DND-41 (cell line): ENCODE results near the gene MYLIP.

Experiments
- ATAC-seq: fragments of 200-7000 bp; cut with Tn5 transposase; 3 replicates; pipeline ENCODE4 v1.9.1; 2021; ENCODE audit warnings: low read depth; ENCODE audit not compliant: insufficient read depth
- DNase-seq: peaks from one replicate; pipeline ENCODE4 v3.0.0-alpha.2; 2020
- H2AFZ ChIP-seq: 2 replicates; pipeline ENCODE4 v1.6.0; 2012; ENCODE audit warnings: low read depth, low read length
- H3K27ac ChIP-seq: 2 replicates; pipeline ENCODE4 v1.5.1; 2012; ENCODE audit warnings: low read length, inconsistent platforms
- H3K27me3 ChIP-seq: fragments of 200-600 bp; sonication (generic); 2 replicates; pipeline ENCODE4 v1.6.0; 2012; ENCODE audit warnings: low read length, mild to moderate bottlenecking, inconsistent platforms; ENCODE audit not compliant: insufficient read depth, poor library complexity
- H3K36me3 ChIP-seq: 2 replicates; pipeline ENCODE4 v1.5.1; 2012; ENCODE audit warnings: low read length, inconsistent platforms; ENCODE audit not compliant: insufficient read depth
- H3K4me1 ChIP-seq: 2 replicates; pipeline ENCODE4 v1.5.1; 2012; ENCODE audit warnings: mild to moderate bottlenecking, low read length; ENCODE audit not compliant: insufficient read depth
- H3K4me2 ChIP-seq: 2 replicates; pipeline ENCODE4 v1.6.0; 2012; ENCODE audit warnings: mild to moderate bottlenecking, moderate library complexity, low read length, inconsistent platforms; ENCODE audit not compliant: insufficient read depth
- H3K4me3 ChIP-seq, 2 experiments: fragments of 200-600 bp in 1 of 2; shearing (Covaris generic) in 1 of 2; 2 replicates each; pipeline ENCODE4 v1.5.1; 2012 to 2016; ENCODE audit warnings: inconsistent platforms in 2 of 2, low read length in 2 of 2, mild to moderate bottlenecking in 2 of 2, low read depth in 1 of 2, moderate library complexity in 1 of 2
- H3K79me2 ChIP-seq: 2 replicates; pipeline ENCODE4 v1.6.0; 2012; ENCODE audit warnings: low read length, inconsistent platforms; ENCODE audit not compliant: insufficient read depth
- H3K9ac ChIP-seq: 2 replicates; pipeline ENCODE4 v1.6.0; 2012; ENCODE audit warnings: low read depth, mild to moderate bottlenecking, inconsistent platforms, low read length, moderate library complexity
- H3K9me3 ChIP-seq: 2 replicates; pipeline ENCODE4 v1.5.1; 2012; ENCODE audit warnings: low read length, moderate library complexity, mild to moderate bottlenecking, inconsistent platforms; ENCODE audit not compliant: insufficient read depth, severe bottlenecking
- H4K20me1 ChIP-seq: 2 replicates; pipeline ENCODE4 v1.6.0; 2012; ENCODE audit warnings: low read length; ENCODE audit not compliant: insufficient read depth
- EZH2 ChIP-seq: IDR thresholded peaks from 3 replicates; pipeline ENCODE4 v1.6.1; 2012; ENCODE audit warnings: borderline replicate concordance, low read depth, mild to moderate bottlenecking, moderate library complexity, low read length, inconsistent platforms; ENCODE audit not compliant: severe bottlenecking
- TF ChIP-seq, protein P1 (sequence below): IDR thresholded peaks from 2 replicates; pipeline ENCODE4 v1.5.1; 2012; ENCODE audit warnings: borderline replicate concordance, low read length, moderate library complexity, mild to moderate bottlenecking; ENCODE audit not compliant: poor library complexity, severe bottlenecking; ENCODE audit errors: extremely low read depth

The MYLIP gene

DNA sequence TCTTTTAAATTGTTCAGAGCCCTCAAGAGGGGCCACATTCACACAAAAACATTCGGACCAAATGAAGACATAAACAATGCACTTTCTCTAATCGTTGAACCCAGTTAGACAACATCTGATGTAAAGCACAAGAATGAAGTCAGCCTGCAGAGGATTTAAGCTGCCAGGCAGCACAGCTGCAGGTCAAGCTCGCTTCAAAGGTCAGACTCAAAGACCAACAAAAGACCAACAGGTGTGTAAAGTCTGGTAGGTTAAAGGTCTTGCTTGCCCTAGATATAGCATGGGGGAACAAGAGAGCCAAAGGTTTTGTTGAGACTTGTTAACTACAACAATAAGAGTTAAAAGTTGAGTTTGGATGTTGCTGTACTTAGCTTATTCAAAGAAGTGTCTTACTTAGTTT, 26.7 kb upstream of the MYLIP start:
- H2AFZ ChIP-seq = no peak overlapping the region
- H3K4me2 ChIP-seq = no peak overlapping the region
- no peak overlapping the region for H3K27ac ChIP-seq
- no peaks in the 10 kb centered on the region for H3K27me3 ChIP-seq
- TF ChIP-seq EZH2 = no peak
- TF ChIP-seq, protein P1, sequence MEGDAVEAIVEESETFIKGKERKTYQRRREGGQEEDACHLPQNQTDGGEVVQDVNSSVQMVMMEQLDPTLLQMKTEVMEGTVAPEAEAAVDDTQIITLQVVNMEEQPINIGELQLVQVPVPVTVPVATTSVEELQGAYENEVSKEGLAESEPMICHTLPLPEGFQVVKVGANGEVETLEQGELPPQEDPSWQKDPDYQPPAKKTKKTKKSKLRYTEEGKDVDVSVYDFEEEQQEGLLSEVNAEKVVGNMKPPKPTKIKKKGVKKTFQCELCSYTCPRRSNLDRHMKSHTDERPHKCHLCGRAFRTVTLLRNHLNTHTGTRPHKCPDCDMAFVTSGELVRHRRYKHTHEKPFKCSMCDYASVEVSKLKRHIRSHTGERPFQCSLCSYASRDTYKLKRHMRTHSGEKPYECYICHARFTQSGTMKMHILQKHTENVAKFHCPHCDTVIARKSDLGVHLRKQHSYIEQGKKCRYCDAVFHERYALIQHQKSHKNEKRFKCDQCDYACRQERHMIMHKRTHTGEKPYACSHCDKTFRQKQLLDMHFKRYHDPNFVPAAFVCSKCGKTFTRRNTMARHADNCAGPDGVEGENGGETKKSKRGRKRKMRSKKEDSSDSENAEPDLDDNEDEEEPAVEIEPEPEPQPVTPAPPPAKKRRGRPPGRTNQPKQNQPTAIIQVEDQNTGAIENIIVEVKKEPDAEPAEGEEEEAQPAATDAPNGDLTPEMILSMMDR = no peak
- H3K9ac ChIP-seq = no peak overlapping the region
- no peaks in the 10 kb centered on the region for H3K79me2 ChIP-seq
- H3K4me1 ChIP-seq = no peaks in the 10 kb centered on the region
- H3K36me3 ChIP-seq = no peaks in the 10 kb centered on the region
- no peaks in the 10 kb centered on the region for H3K9me3 ChIP-seq
- H3K4me3 ChIP-seq = no peak overlapping the region
- ATAC-seq (no peak), DNase-seq (no peak)
- H4K20me1 ChIP-seq = no peaks in the 10 kb centered on the region

DNA sequence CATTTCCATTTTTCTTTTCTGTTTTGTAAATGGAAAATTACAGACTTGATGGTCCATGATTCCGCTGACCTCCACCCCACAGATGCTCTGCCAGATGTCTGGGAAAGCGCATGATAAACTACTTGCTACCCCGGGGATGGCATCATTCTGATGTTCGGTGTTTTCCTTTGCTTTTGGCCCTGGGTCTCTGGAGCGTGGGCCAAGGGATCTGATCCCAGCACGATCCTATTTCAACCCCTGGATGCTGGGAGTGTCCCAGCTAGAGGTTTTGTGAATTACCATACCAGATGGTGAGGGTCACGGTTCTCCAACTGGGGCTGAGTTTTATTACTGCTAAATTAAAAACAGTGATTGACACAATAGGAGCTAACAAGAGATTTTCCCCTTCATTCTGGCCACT, 25.2 kb upstream of the MYLIP start:
- ATAC-seq = no peak
- H2AFZ ChIP-seq = no peak overlapping the region
- TF ChIP-seq, protein P1 = no peak
- no peak for TF ChIP-seq EZH2

GRCh38 chr6:16104624-16105433, 24.1 kb upstream of the MYLIP start:
- H3K9me3 ChIP-seq = no peaks in the 10 kb centered on the region
- no peak for DNase-seq
- H3K27ac ChIP-seq = no peak overlapping the region
- no peak for ATAC-seq
- no peak overlapping the region for H2AFZ ChIP-seq
- no peak for TF ChIP-seq EZH2
- TF ChIP-seq, protein P1 = no peak
- no peaks in the 10 kb centered on the region for H3K27me3 ChIP-seq
- H3K79me2 ChIP-seq = no peaks in the 10 kb centered on the region
- H4K20me1 ChIP-seq = no peaks in the 10 kb centered on the region
- H3K9ac ChIP-seq = no peak overlapping the region
- no peaks in the 10 kb centered on the region for H3K4me1 ChIP-seq
- H3K36me3 ChIP-seq = no peaks in the 10 kb centered on the region
- no peak overlapping the region for H3K4me2 ChIP-seq
- H3K4me3 ChIP-seq = no peak overlapping the region

More for the DNA sequence above, 25.2 kb upstream of the MYLIP start:
- no peaks in the 10 kb centered on the region for H3K79me2 ChIP-seq
- no peak overlapping the region for H3K4me3 ChIP-seq
- no peak overlapping the region for H3K4me2 ChIP-seq
- no peaks in the 10 kb centered on the region for H4K20me1 ChIP-seq
- DNase-seq = no peak
- H3K9ac ChIP-seq = no peak overlapping the region
- H3K36me3 ChIP-seq = no peaks in the 10 kb centered on the region
- no peaks in the 10 kb centered on the region for H3K27me3 ChIP-seq
- no peaks in the 10 kb centered on the region for H3K4me1 ChIP-seq
- no peaks in the 10 kb centered on the region for H3K9me3 ChIP-seq
- H3K27ac ChIP-seq = no peak overlapping the region

DNA sequence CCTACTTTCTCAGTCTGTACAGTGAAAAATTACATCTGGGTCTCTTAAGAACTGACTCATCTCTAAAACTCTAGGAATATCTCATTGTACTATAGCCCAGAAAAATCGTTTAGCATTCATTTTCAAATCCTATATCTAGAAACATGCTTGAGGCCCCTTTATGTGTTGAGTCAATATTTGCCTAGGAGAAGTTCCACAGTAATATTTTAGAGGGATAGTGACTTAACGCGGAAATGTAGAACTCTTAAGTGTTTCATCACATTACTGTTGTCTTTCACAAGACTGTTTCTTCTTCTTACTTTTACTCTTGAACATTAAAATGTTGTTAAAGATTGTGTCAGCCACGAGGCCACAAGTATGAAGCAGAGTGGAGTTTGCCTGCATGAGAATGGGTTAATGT, 23.0 kb upstream of the MYLIP start:
- Histone ChIP-seq H3K9ac (no peak overlapping the region), H4K20me1 (no peaks in the 10 kb centered on the region), H3K9me3 (no peaks in the 10 kb centered on the region), H3K27me3 (no peaks in the 10 kb centered on the region), H3K4me2 (no peak overlapping the region), H3K4me3 (no peak overlapping the region), H3K27ac (no peak overlapping the region), H2AFZ (no peak overlapping the region), H3K4me1 (no peaks in the 10 kb centered on the region), H3K79me2 (no peaks in the 10 kb centered on the region), H3K36me3 (no peaks in the 10 kb centered on the region)
- TF ChIP-seq, protein P1 = no peak
- TF ChIP-seq EZH2 = no peak
- DNase-seq = no peak
- ATAC-seq = no peak
